SK-N-SH treated with all-trans-retinoic acid at 6 μM for 48 hours (cell line): ENCODE measurements around the gene TNS2.

Experiments
- ATAC-seq: fragments of 200-7000 bp; cut with Tn5 transposase; 3 replicates; pipeline ENCODE4 v1.9.1; 2020; ENCODE audit warnings: mild to moderate bottlenecking, moderate library complexity
- ARNTL ChIP-seq: fragments of 450-650 bp; formaldehyde crosslinking; IDR thresholded peaks from 2 replicates; pipeline ENCODE4 v1.5.0; 2020; ENCODE audit warnings: low read depth, mild to moderate bottlenecking, moderate library complexity, borderline replicate concordance
- BACH2 ChIP-seq: fragments of 250-450 bp; sonication (Bioruptor Pico); IDR thresholded peaks from 2 replicates; pipeline ENCODE4 v1.9.0; 2021; ENCODE audit warnings: mild to moderate bottlenecking, borderline replicate concordance
- CREB5 ChIP-seq: fragments of 250-450 bp; sonication (Bioruptor Pico); IDR thresholded peaks from 2 replicates; pipeline ENCODE4 v1.5.1; 2020; ENCODE audit warnings: low read depth, mild to moderate bottlenecking, moderate library complexity
- CSDC2 ChIP-seq: fragments of 250-450 bp; sonication (Bioruptor Pico); IDR thresholded peaks from 2 replicates; pipeline ENCODE4 v1.5.0; 2020; ENCODE audit warnings: mild to moderate bottlenecking, moderate library complexity
- CSRNP3 ChIP-seq: fragments of 250-450 bp; sonication (Bioruptor Pico); IDR thresholded peaks from 2 replicates; pipeline ENCODE4 v1.5.1; 2021; ENCODE audit warnings: mild to moderate bottlenecking, moderate library complexity
- ESRRG ChIP-seq: fragments of 250-450 bp; sonication (Bioruptor Pico); IDR thresholded peaks from 2 replicates; pipeline ENCODE4 v1.6.1; 2021; ENCODE audit warnings: mild to moderate bottlenecking
- GLIS3 ChIP-seq: fragments of 250-450 bp; sonication (Bioruptor Pico); IDR thresholded peaks from 2 replicates; pipeline ENCODE4 v1.5.0; 2020; ENCODE audit warnings: mild to moderate bottlenecking, moderate library complexity
- ISL1 ChIP-seq: fragments of 250-450 bp; sonication (Bioruptor Pico); IDR thresholded peaks from 2 replicates; pipeline ENCODE4 v2.1.2; 2022; ENCODE audit warnings: mild to moderate bottlenecking, moderate library complexity
- POU6F1 ChIP-seq: fragments of 250-450 bp; sonication (Bioruptor Pico); IDR thresholded peaks from 2 replicates; pipeline ENCODE4 v1.8.0; 2021; ENCODE audit warnings: low read depth, mild to moderate bottlenecking, moderate library complexity, borderline replicate concordance
- PPARA ChIP-seq: fragments of 250-450 bp; sonication (Bioruptor Pico); IDR thresholded peaks from 2 replicates; pipeline ENCODE4 v1.5.0; 2020; ENCODE audit warnings: mild to moderate bottlenecking, borderline replicate concordance
- RARB ChIP-seq: fragments of 250-450 bp; sonication (Bioruptor Pico); IDR thresholded peaks from 2 replicates; pipeline ENCODE4 v1.8.0; 2021; ENCODE audit warnings: mild to moderate bottlenecking, moderate library complexity
- SNAI2 ChIP-seq: fragments of 250-450 bp; sonication (Bioruptor Pico); IDR thresholded peaks from 2 replicates; pipeline ENCODE4 v1.5.0; 2020; ENCODE audit warnings: mild to moderate bottlenecking, moderate library complexity
- TOX ChIP-seq: fragments of 250-450 bp; sonication (Bioruptor Pico); IDR thresholded peaks from 2 replicates; pipeline ENCODE4 v1.8.0; 2021; ENCODE audit warnings: mild to moderate bottlenecking, moderate library complexity, borderline replicate concordance
- TSHZ2 ChIP-seq: fragments of 250-450 bp; sonication (Bioruptor Pico); IDR thresholded peaks from 2 replicates; pipeline ENCODE4 v1.5.0; 2020; ENCODE audit warnings: mild to moderate bottlenecking, moderate library complexity
- ZFP3 ChIP-seq: fragments of 250-450 bp; sonication (Bioruptor Pico); IDR thresholded peaks from 2 replicates; pipeline ENCODE4 v1.5.0; 2020; ENCODE audit warnings: mild to moderate bottlenecking, moderate library complexity
- ZFP30 ChIP-seq: fragments of 450-650 bp; formaldehyde crosslinking; IDR thresholded peaks from 2 replicates; pipeline ENCODE4 v1.5.0; 2022; ENCODE audit warnings: mild to moderate bottlenecking, moderate library complexity
- ZNF565 ChIP-seq: fragments of 450-650 bp; formaldehyde crosslinking; conservative IDR thresholded peaks from 2 replicates; pipeline ENCODE4 v1.5.0; 2020; ENCODE audit warnings: low read depth, mild to moderate bottlenecking, moderate library complexity
- ZNF70 ChIP-seq: fragments of 450-650 bp; formaldehyde crosslinking; IDR thresholded peaks from 2 replicates; pipeline ENCODE4 v1.5.0; 2020; ENCODE audit warnings: mild to moderate bottlenecking, moderate library complexity
- ZNF8 ChIP-seq: fragments of 450-650 bp; formaldehyde crosslinking; IDR thresholded peaks from 2 replicates; pipeline ENCODE4 v1.5.0; 2020; ENCODE audit warnings: mild to moderate bottlenecking, moderate library complexity

The TNS2 gene

GRCh38 chr12:53067993-53068770, 18.3 kb downstream of the TNS2 start:
- no peak for TF ChIP-seq ESRRG
- TF ChIP-seq PPARA (CRISPR knock-in tag): no peak
- TF ChIP-seq CSRNP3 (CRISPR knock-in tag): no peak
- TF ChIP-seq TOX (CRISPR knock-in tag): no peak
- no peak for TF ChIP-seq ARNTL (CRISPR knock-in tag)
- TF ChIP-seq ZNF70: no peak
- no peak for TF ChIP-seq TSHZ2 (CRISPR knock-in tag)
- TF ChIP-seq SNAI2 (CRISPR knock-in tag): no peak
- TF ChIP-seq CREB5 (CRISPR knock-in tag): no peak
- TF ChIP-seq ZNF8: no peak
- no peak for TF ChIP-seq GLIS3 (CRISPR knock-in tag)
- TF ChIP-seq ZNF565: no peak
- TF ChIP-seq ZFP30 (CRISPR knock-in tag): no peak
- no peak for TF ChIP-seq RARB (CRISPR knock-in tag)
- no peak for TF ChIP-seq BACH2 (CRISPR knock-in tag)
- TF ChIP-seq POU6F1 (CRISPR knock-in tag): no peak
- TF ChIP-seq ISL1 (CRISPR knock-in tag): no peak
- ATAC-seq: no peak

- no peak for ATAC-seq
- no peak for TF ChIP-seq TOX (CRISPR knock-in tag)
- no peak for TF ChIP-seq CREB5 (CRISPR knock-in tag)
These were observed 19.1 kb downstream of the TNS2 start for GRCh38 chr12:53068811-53069585.

GRCh38 chr12:53069621-53070410, 20.0 kb downstream of the TNS2 start:
- no peak for ATAC-seq
- TF ChIP-seq ZNF70 (no peak), CSDC2 (no peak), RARB (CRISPR knock-in tag) (no peak), ARNTL (CRISPR knock-in tag) (no peak), ESRRG (no peak), POU6F1 (CRISPR knock-in tag) (no peak), CSRNP3 (CRISPR knock-in tag) (no peak), ZNF8 (no peak), ISL1 (CRISPR knock-in tag) (no peak), CREB5 (CRISPR knock-in tag) (no peak), ZFP3 (no peak), ZFP30 (CRISPR knock-in tag) (no peak), BACH2 (CRISPR knock-in tag) (no peak), PPARA (CRISPR knock-in tag) (no peak), TOX (CRISPR knock-in tag) (no peak), GLIS3 (CRISPR knock-in tag) (no peak)
